Measurements from ENCODE around the gene HAVCR2.

HAVCR2 gene

GRCh38 chr5:157038568-157039187 lies 70.2 kb downstream of the HAVCR2 start:
- no peak for DNase-seq

Data from eye (tissue), 1 donor.